ENCODE measurements around the gene BCL2L14.

BCL2L14 gene

DNA sequence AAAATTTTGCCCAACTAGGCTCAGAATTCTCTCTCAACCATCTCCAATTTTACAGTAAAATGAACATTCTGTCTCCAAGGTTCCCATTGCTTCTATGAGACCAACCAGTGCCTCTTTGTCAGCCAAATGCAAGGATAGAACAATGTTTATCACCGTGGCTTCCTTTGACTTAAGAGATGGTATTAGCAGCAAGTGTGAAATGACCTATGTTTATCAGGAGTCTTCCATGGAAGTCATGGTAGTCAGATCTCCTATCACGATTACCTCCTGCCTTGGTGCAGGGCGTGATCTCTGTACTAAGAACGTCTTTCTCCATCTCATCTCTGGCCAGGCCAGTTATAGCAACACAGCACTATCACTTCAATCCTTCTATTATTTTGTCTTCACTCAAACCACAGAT lies 6.1 kb upstream of the BCL2L14 start:
- DNase-seq = no peak

DNA sequence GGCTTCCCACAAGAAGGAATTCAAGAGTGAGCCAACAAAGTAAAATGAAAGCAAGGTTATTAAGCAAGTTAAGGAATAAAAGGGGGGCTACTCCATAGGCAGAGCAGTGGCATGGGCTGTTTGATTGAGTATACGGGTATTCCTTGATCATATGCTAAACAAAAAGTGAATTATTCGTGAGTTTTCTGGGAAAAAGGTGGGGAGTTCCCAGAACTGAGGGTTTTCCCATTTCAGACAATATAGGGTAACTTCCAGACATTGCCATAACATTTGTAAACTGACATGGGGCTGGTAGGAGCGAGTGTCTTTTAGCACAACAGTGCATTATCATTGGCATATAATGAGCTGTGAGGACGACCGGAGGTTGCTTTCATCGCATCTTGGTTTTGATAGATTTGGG lies 2.0 kb upstream of the BCL2L14 start:
- no peak for DNase-seq

DNA sequence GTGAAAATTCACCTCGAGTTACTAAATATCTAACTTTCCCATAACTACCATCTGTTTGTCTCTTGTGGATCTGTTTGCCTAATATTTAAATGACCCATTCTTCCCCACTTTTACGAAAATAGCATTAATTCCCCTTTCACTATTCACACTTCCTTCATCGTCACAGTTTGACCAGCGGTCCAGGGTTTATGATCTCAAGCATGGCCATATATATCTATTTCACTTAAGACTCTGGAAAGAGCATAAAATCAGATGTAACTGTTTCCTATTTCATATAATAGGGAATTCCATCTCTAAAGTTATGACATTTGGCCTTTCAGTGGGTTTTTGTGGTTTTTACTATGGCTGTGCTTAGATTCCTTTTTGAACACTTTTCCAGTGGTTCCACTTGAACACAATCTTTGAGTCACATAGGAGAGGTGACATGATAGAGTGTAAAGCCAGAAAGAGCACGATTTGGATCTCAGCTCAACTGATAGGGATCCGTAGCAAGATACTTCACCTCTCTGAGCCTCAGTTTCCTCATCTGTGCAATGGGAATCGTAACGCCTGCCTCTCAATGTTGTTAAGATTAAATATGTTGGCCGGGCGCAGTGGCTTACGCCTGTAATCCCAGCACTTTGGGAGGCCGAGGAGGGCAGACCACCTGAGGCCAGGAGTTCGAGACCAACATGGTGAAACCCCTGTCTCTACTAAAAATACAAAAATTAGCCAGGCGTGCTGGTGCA lies 754 bp upstream of the BCL2L14 start:
- no peak for DNase-seq

DNA sequence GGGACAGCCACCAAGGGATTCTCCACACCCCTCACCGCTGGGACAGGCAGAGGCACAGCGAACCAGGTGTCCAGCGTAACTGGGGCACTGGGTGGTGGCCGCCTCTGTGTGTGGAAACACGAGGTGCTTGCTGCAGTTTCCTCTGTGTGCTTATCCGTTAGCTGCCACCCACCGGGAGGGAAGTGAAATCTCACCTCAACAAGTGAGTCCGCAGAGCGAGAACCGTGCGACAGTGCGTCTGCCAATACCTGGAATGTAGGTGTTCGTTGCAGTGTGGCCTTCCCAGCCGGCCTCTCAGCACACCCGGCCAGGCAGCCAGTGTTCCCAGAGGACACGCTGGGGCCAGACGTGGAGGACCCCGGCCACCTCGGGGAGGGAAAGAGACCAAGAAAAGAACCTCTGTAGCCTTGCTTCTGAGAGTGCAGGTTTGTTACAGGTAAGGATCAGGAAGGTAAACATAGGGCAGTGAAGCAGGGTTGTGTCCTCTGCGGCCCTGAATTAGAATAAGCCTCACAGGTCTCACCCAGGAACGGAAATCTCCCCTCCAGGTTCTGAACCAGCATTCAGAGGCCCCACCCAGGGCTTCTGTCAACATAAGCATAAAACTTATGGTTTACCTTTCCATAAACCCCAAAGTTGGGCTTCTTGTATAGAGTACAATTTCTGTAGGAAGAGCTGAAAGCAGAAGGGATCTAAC lies 1.5 kb downstream of the BCL2L14 start:
- DNase-seq = no peak

DNA sequence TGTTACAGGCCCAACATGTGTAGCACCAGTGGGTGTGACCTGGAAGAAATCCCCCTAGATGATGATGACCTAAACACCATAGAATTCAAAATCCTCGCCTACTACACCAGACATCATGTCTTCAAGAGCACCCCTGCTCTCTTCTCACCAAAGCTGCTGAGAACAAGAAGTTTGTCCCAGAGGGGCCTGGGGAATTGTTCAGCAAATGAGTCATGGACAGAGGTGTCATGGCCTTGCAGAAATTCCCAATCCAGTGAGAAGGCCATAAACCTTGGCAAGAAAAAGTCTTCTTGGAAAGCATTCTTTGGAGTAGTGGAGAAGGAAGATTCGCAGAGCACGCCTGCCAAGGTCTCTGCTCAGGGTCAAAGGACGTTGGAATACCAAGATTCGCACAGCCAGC lies 8.6 kb downstream of the BCL2L14 start:
- no peak for DNase-seq

DNA sequence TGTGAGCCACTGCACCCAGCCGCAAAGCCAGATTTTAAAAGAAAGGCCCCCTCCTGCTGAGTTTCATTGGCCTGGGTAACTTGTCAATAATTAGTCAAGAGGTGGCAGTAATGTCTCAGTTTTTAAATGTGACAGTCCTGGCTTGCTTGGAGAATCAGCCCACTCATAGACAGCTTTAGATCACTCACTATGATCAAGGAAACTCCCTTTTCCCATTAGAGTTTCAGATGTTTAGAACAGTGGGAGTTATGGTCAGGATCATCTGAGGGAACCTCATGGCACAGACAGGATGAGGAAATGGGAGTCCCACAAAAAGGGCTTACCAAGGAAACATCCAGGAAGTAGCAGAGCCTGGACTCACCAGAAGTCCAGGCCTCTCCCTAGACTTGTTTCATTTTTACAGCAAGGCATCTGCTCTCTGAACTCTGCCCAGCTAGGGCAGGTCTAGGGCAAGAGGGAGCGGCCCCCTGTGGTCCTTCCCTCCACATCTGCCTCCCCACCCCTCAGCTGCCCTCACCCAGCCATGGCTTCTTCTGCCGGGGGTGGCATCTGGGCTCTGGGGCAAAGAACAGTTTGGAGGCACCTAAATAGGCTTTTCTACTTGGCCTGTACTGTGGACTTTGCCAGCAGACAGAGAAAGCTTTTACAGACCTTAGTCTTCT lies 11.2 kb downstream of the BCL2L14 start:
- DNase-seq = peak in 1 of 2 donors; percentile 71

DNA sequence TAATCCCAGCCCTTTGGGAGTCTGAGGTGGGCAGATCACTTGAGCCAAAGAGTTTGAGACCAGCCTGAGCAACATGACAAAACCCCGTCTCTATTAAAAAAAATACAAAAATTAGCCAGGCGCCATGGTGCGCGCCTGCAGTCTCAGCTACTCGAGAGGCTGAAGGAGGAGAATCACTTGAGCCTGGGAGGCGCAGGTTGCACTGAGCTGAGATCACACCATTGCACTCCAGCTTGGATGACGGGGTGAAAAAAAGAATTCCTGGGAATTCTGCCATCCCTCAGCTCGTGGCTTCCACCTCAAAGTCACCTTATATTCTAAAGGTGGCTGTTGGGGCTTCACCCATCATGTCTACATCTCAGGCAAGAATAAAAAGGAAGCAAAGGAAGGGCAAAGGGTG lies 12.9 kb downstream of the BCL2L14 start:
- no peak for DNase-seq

DNA sequence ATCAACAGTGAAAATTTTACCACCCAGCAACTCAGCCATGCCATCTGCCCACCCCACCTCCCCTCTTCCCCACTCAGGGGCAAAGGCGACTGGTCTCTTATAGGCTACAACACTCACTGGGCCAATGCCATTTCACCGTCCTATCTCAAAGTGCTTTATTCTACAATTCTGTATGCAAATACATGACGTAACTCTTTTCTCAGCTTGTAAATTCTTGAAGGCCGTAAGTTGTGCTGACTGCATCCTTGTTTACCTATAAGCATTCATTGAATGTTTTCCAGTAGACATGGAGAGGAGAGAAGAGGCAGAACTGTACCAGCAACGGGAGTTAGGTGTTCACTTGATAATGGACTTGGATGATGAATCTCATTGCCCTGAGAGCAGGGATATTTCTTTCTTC lies 15.6 kb downstream of the BCL2L14 start:
- no peak for DNase-seq

DNA sequence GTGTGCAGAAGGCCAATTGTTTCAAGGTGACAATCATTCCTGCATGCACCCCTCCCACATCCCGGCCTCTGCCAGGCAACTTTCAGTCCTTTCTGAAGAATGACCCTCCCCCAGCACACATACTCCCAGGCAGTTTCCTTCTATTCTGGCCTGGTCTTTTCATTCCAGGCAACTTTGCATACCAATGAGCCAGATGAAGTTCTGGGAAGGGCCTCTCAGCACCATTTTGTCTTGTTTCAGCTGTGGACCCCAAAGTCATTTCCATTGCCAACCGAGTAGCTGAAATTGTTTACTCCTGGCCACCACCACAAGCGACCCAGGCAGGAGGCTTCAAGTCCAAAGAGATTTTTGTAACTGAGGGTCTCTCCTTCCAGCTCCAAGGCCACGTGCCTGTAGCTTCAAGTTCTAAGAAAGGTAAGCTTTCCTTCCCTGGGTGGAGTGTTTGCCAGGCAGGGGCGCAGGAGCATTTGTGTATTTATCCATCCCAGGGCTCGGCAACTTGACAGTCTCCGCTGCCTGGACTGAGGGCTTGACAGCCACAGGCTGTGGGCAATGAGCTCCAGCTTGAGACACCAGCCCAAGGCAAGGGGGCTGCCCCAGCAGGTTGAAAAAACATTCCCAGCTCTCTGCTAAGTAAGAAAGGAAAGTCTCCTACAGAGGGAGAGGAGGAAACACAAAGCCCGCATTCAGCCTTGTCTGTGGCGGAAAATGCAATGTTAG lies 16.4 kb downstream of the BCL2L14 start:
- no peak for DNase-seq

DNA sequence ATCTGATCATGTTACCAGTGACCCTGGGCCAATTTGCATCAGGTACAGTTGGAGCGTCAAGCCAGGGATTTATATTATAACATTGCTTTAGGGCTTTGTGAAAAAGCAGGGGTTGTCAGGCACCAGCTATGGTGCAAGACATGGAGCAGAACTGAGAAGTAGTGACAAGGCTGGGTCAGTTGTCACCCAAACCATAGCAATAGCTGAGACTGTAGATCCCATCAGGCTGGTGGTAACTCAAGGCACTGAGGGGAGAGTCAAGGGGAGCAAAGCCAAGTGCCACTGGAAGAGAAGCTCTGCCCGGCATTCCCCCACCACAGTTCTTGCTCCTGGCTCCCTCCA lies 16.9 kb downstream of the BCL2L14 start:
- DNase-seq = no peak

DNA sequence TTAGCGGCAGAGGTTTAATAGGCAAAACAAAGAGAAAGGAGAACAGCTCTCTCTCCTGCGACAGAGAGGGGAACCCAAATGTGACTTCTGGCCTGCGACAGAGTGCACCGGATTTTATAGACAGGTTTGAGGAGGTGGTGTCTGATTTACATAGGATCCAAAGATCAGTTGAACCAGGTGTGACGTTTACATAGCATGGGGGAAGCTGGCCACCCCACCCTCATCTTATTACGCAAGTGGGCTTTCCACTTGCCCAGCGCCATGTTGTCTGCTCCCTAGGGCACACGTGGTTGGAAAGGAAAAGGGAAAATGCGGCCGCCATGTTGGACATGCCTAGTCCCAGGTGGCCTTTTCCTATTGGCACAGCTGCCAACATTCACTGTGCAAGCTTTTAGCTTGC lies 17.4 kb downstream of the BCL2L14 start:
- no peak for DNase-seq

DNA sequence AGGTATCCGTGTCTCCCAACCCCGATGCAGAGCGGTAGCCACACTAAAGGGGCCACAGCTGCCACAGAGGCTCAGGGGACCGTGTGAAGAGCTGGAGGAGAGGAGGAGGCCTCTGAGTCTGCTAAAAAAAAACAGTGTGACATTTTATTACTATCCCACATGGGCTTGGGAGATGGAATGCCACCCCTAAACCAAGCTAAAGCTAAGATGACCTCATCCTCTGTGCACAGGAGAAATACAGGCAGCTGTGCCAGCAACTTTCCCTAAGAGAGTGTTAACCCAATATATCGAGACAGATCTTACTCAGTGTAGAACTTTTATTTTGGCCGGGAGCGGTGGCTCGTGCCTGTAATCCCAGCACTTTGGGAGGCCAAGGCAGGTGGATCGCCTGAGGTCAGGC lies 18.0 kb downstream of the BCL2L14 start:
- no peak for DNase-seq

DNA sequence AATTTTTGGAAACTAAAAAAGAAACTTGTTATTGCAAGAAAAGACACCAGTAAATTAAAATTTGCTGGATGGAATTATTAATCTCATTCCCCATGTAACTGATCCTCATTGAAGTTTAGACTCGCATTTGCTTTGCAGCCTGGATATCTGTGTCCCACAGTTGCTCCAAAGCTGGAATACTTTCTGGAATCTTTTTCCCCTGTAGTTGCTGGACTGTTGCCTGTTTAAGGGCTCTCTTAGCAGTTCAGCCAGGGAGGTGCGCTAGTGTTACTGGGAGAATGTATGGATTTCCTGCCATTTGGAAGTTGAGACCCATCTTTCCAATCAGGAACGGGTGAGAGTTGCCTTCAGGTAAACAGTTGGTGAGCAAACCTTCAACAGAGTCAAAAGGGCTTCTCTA lies 20.3 kb downstream of the BCL2L14 start:
- no peak for DNase-seq

DNA sequence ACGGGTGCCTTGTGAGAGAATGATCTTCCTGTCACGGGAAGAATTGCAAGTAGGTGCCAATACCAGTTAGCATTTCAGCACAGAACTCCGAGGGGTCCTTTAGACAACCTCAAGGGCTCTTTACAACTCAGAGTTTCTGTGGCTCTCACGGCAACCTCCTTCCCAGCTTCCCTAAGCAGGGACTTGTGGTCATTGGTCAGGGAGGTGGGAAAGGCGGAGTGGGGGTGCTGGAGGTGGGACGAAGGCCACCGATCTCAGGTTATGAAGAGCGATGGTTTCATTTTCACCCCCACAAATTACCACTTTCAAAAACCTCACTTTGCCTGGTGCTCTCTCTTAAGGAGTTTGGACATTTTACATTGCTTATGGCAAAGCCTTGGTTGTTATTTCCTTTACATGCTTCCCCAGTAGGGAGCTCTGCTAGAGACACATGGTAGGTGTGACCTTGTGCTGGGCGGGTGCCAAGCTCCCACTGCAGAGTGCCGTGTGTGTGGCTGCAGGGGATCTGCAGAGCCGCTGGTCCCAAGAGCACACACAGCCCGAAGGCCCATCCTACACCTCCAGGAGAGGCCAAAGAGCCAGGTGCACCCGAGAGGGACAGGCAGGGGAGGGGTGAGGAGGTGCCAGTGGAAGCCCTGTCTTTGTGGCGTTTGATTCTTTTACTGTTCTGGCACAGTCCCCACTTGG lies 21.4 kb downstream of the BCL2L14 start:
- DNase-seq = no peak

DNA sequence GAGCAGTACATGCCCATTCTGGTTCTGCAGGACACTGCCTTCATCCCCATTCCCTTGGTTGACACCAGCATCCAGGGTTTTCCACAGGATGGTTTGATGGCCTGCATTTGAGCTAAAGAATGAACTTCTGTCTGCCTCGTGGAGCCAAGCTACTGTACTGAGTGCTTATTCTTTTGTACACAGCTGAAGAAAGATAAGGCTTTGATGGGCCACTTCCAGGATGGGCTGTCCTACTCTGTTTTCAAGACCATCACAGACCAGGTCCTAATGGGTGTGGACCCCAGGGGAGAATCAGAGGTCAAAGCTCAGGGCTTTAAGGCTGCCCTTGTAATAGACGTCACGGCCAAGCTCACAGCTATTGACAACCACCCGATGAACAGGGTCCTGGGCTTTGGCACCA lies 23.7 kb downstream of the BCL2L14 start:
- no peak for DNase-seq

DNA sequence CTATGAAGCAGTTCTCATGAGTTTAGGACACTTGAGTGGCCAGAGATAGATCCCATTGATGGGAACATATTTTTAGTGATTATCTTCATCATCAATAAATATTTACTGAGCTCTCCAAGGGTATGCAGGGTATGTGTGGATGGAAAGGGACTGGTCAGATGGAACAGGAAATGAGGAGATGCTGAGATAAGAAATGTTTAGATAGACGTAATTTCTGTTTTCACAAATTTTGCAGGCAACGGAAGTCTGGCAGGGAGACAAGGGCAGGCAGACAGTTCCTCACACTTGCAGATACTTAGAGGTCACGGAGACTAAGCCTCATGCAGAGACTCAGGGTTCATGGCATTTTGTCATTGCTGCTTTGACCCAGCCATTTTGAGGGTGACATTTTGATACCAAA lies 24.3 kb downstream of the BCL2L14 start:
- no peak for DNase-seq

DNA sequence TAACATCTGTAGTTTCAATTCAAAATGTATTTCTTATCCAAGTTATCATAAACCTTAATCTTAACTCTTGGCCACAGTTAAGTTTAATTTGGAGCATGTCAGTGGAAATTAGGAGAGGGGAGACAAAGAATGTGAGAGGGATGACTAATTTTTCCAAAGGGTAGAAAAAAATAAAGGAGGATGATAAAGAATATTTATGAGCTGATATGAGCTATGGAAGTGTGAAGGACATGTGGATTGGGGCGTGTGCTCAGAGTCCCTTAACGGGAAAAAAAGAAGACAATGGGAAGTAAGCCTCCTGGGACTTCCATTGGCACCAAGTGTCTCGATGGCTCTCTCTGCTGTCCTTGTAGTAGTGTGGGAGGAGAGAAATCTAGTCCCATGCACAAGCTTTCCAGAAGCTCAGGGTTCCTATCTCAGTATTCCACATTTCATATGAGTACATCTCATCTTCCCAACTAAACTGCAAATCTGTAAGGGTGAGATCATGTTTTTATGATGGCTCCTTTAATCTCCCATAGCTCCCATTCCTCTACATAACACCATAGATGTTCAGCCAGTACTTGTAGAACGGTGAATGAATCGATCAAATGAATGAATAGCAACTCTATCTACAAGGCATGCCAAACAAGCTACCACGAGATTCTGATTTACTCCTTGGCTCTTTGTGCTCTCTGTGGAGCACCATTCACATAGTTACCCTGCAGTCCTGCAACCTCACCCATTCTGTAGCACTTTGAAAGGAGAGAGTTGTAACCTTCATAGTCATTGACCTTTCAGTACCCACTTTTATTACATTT lies 27.4 kb downstream of the BCL2L14 start:
- DNase-seq = no peak

DNA sequence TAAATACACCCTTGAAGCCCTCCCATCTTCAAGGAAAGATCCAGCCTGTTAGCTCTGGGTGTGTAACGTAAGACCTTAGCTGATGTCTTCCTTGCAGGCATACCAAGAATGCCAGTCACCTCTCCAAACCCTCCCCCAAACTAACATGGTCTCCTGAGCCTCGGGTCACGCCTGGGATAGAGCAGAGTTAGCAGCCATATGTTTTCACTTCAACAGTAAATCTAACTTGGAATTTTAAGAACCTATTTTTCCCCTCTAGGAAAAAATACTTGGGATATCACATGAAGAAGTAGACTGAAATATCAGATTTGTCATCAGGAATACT lies 27.9 kb downstream of the BCL2L14 start:
- DNase-seq = no peak

DNA sequence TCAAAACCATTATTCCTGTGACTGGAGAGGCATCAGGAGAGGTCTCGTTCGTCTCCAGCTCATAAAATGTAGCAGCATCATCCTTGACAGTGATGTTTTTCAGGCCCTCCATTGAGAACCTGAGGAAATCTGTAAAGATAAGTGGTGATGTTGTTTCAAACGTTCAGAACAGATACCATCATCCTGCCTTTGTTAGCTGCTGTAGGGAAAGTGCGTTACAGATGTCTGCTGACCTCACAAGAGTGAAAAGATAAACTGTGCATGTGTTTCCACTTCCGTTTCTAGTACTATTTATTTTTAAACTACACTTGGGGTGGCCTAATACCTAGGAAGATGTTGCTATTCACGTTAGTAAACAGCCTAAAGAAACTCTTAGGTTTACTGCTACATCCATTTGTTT lies 28.4 kb downstream of the BCL2L14 start:
- DNase-seq = no peak

DNA sequence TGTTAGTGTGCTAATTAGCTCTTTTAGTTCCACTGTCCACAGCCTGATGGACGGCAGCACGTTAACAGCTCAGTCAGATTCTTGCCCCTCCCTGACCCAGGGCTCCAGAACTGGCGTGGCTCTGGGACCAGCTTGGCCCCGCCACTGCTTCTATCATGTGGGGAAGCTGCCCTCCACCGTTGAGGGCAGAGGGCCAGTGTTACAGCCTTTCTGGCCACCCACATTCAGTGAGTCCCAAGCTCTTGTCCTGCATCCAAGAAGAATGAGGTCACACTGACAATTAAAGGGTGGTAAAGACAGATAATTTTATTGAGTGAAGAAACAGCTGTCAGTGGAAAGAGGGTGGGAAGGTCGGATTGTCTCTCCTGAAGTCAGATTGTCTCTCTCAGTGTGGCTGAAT lies 36.9 kb downstream of the BCL2L14 start:
- DNase-seq = no peak

DNA sequence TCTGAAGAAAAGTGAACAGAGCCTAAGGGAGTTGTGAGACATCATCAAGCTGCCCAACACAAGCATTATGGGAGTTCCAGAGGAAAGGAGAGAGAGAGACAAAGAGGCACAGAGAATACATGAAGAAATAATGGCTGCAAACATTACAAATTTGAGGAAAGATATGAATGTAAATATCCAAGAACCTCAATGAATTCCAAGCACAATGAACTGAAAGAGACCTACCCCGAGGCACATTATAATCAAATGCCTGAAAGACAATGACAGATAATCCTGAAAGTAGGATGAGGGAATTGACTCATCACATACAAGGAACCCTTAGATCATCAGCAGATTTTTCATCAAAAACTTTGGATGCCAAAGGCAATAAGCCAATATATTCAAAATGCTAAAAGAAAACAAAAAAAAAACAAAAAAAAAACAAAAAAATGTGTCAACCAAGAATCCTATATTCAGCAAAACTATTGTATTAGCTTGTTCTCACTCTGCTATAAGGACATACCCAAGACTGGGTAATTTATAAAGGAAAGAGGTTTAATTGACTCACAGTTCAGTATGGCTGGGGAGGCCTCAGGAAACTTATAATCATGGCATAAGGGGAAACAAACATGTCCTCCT lies 37.8 kb downstream of the BCL2L14 start:
- DNase-seq = no peak

All from hippocampal formation (tissue), 2 donors.